SIG-M5 treated with dmso at 0.1 percent for 504 hours (cell line): ENCODE results near the gene EDAR.
A peak's percentile ranks its signal among the peaks of the same experiment; 100 is the strongest.

Experiments used
- DNase-seq: peaks from one replicate; lab custom pipeline; 2025; ENCODE audit not compliant: unreplicated experiment; lab: John Stamatoyannopoulos, UW

Gene EDAR

GRCh38 chr2:109005686-109006204, 16.7 kb upstream of the EDAR start:
- no peak for DNase-seq

- no peak for DNase-seq
Measured at GRCh38 chr2:109001201-109001600, 12.2 kb upstream of the EDAR start.

- DNase-seq, result no peak
Measured at GRCh38 chr2:109000738-109001137, 11.7 kb upstream of the EDAR start.

GRCh38 chr2:108998911-108999310, 9.9 kb upstream of the EDAR start:
- no peak for DNase-seq

GRCh38 chr2:108994178-108994577, 5.2 kb upstream of the EDAR start:
- no peak for DNase-seq

GRCh38 chr2:108993095-108993937, 4.3 kb upstream of the EDAR start:
- no peak for DNase-seq

GRCh38 chr2:108988076-108988795, 784 bp downstream of the EDAR start:
- DNase-seq, result no peak

GRCh38 chr2:108986916-108987510, 2.0 kb downstream of the EDAR start:
- no peak for DNase-seq

- DNase-seq, result no peak
Measured at GRCh38 chr2:108983610-108984009, 5.4 kb downstream of the EDAR start.

- DNase-seq, result no peak
Measured at GRCh38 chr2:108983061-108983460, 6.0 kb downstream of the EDAR start.

GRCh38 chr2:108982259-108982679, 6.8 kb downstream of the EDAR start:
- DNase-seq, result no peak

GRCh38 chr2:108981846-108982245, 7.2 kb downstream of the EDAR start:
- DNase-seq, result no peak

- DNase-seq, result no peak
Measured at GRCh38 chr2:108980076-108980475, 8.9 kb downstream of the EDAR start.

GRCh38 chr2:108979461-108979860, 9.6 kb downstream of the EDAR start:
- DNase-seq, result no peak

GRCh38 chr2:108978709-108979111, 10.3 kb downstream of the EDAR start:
- DNase-seq, result no peak

GRCh38 chr2:108975613-108976435, 13.2 kb downstream of the EDAR start:
- no peak for DNase-seq

GRCh38 chr2:108974674-108975073, 14.3 kb downstream of the EDAR start:
- DNase-seq, result peak; percentile 21

- DNase-seq, result no peak
Measured at GRCh38 chr2:108972663-108973062, 16.4 kb downstream of the EDAR start.

GRCh38 chr2:108971661-108972566, 17.1 kb downstream of the EDAR start:
- DNase-seq, result no peak

- no peak for DNase-seq
Measured at GRCh38 chr2:108970369-108970768, 18.7 kb downstream of the EDAR start.
